Activated CD8-positive, alpha-beta memory T cell treated with anti-CD3 and anti-CD28 coated beads, Interleukin-2, amount 50 U/mL, for 48 hours (primary cell): Measurements from ENCODE around the gene C22orf23.

ENCODE experiments used
- DNase-seq: peaks from one replicate; pipeline ENCODE4 v3.0.0-alpha.2; 2020

Gene C22orf23

GRCh38 chr22:37953437-37954179 lies at the start of gene C22orf23, which contains the start of gene POLR2F:
Gene C22orf23 (minus strand): TSS chr22:37953601. CDS start chr22:37953149, 452 bp downstream.
Gene POLR2F (plus strand): TSS chr22:37953699. CDS start chr22:37953788, 89 bp downstream.
- peak; percentile 98 for DNase-seq

GRCh38 chr22:37999640-38000272 lies 46.4 kb upstream of the C22orf23 start:
- DNase-seq, result no peak

- DNase-seq, result no peak
Observed at GRCh38 chr22:37999236-37999635, 45.8 kb upstream of the C22orf23 start.

GRCh38 chr22:37998543-37998942 lies 45.1 kb upstream of the C22orf23 start:
- DNase-seq, result no peak

GRCh38 chr22:37996515-37997246 lies 43.3 kb upstream of the C22orf23 start:
- no peak for DNase-seq

GRCh38 chr22:37996079-37996478 lies 42.7 kb upstream of the C22orf23 start:
- DNase-seq, result no peak

- no peak for DNase-seq
Observed at GRCh38 chr22:37995460-37995859, 42.1 kb upstream of the C22orf23 start.

GRCh38 chr22:37994982-37995381 lies 41.6 kb upstream of the C22orf23 start:
- DNase-seq, result no peak

- no peak for DNase-seq
Observed at GRCh38 chr22:37994049-37994448, 40.6 kb upstream of the C22orf23 start.

GRCh38 chr22:37991731-37992442 lies 38.5 kb upstream of the C22orf23 start:
- DNase-seq, result no peak

- DNase-seq, result no peak
Observed at GRCh38 chr22:37990862-37991261, 37.5 kb upstream of the C22orf23 start.

- DNase-seq, result no peak
Observed at GRCh38 chr22:37990301-37990700, 36.9 kb upstream of the C22orf23 start.

- no peak for DNase-seq
Observed at GRCh38 chr22:37989146-37990045, 36.0 kb upstream of the C22orf23 start.

- no peak for DNase-seq
Observed at GRCh38 chr22:37986371-37986770, 33.0 kb upstream of the C22orf23 start.

- DNase-seq, result no peak
Observed at GRCh38 chr22:37985751-37986281, 32.4 kb upstream of the C22orf23 start.

- DNase-seq, result no peak
Observed at GRCh38 chr22:37985050-37985585, 31.7 kb upstream of the C22orf23 start.

- no peak for DNase-seq
Observed at GRCh38 chr22:37983860-37984791, 30.7 kb upstream of the C22orf23 start, which contains the start of gene SOX10. Gene SOX10 (minus strand): TSS chr22:37984555. CDS start chr22:37983784, 771 bp downstream.

GRCh38 chr22:37982938-37983859 lies 29.8 kb upstream of the C22orf23 start:
- no peak for DNase-seq
